AG04449 (cell line): Measurements from ENCODE around the gene TNPO1.

Source experiments
- CTCF ChIA-PET: fragments of 350-600 bp; formaldehyde crosslinking; extraction: SDS; loops from one replicate; lab custom pipeline; 2021; ENCODE audit warnings: antibody characterized with exemption; lab: Yijun Ruan, JAX
- POLR2A ChIA-PET: fragments of 400-600, 350-600 bp; formaldehyde crosslinking; extraction: SDS; loops from one replicate; lab custom pipeline; 2020; ENCODE audit warnings: antibody characterized with exemption, inconsistent platforms; lab: Yijun Ruan, JAX
- DNase-seq: peaks from one replicate; pipeline ENCODE4 v3.0.0-alpha.2; 2010; ENCODE audit warnings: low read depth, low spot score
- H3K4me3 ChIP-seq: 2 replicates; pipeline ENCODE4 v1.5.1; 2011; ENCODE audit warnings: low read depth, mild to moderate bottlenecking, control low read depth, low read length
- CTCF ChIP-seq: IDR thresholded peaks from one replicate; pipeline ENCODE4 v1.5.1; 2011; ENCODE audit warnings: mild to moderate bottlenecking, moderate library complexity, low read length, control low read depth, inconsistent platforms; ENCODE audit not compliant: insufficient read depth; ENCODE audit errors: missing control alignments

The TNPO1 gene

GRCh38 chr5:72936893-72937292 lies 120.4 kb downstream of the TNPO1 start:
- no peak for DNase-seq
- H3K4me3 ChIP-seq = no peak overlapping the region
- ChIA-PET CTCF (no interaction called here), POLR2A (no interaction called here)
- no peak for TF ChIP-seq CTCF

- no peak overlapping the region for H3K4me3 ChIP-seq
- no peak for DNase-seq
- ChIA-PET POLR2A (no interaction called here), CTCF (no interaction called here)
- no peak for TF ChIP-seq CTCF
Measured at GRCh38 chr5:72937517-72938061, 121.1 kb downstream of the TNPO1 start.

- ChIA-PET POLR2A (no interaction called here), CTCF (no interaction called here)
- H3K4me3 ChIP-seq = no peak overlapping the region
- no peak for DNase-seq
- TF ChIP-seq CTCF = no peak
Measured at GRCh38 chr5:72938206-72938605, 121.7 kb downstream of the TNPO1 start.

- ChIA-PET POLR2A (no interaction called here), CTCF (no interaction called here)
- DNase-seq = no peak
- no peak for TF ChIP-seq CTCF
- H3K4me3 ChIP-seq = no peak overlapping the region
Measured at GRCh38 chr5:72940082-72940481, 123.6 kb downstream of the TNPO1 start.

- TF ChIP-seq CTCF = no peak
- DNase-seq = no peak
- POLR2A ChIA-PET = no interaction called here
- no peak overlapping the region for H3K4me3 ChIP-seq
- CTCF ChIA-PET = no interaction called here
Measured at GRCh38 chr5:72943307-72943706, 126.8 kb downstream of the TNPO1 start.

- no peak for TF ChIP-seq CTCF
- POLR2A ChIA-PET = no interaction called here
- H3K4me3 ChIP-seq = no peak overlapping the region
- DNase-seq = no peak
- CTCF ChIA-PET = no interaction called here
Measured at GRCh38 chr5:72947498-72947897, 131.0 kb downstream of the TNPO1 start.
